ENCODE data around the gene NOP56.
A peak's percentile ranks its signal among the peaks of the same experiment; 100 is the strongest.
"Not testable (repeated sequence)": the region's sequence is repeated elsewhere in the genome, so short reads cannot be mapped to it uniquely, and the experiment has no call there.

NOP56 gene

GRCh38 chr20:2684817-2685216 is 32.4 kb downstream of the NOP56 start:
- DNase-seq (ENCODE audit: low read depth) = not testable (repeated sequence)

- no peak for DNase-seq (ENCODE audit: low read depth)
Observed at GRCh38 chr20:2687514-2687913, 35.1 kb downstream of the NOP56 start.

- DNase-seq (ENCODE audit: low read depth) = peak; percentile 62
Observed at GRCh38 chr20:2688041-2688591, 35.7 kb downstream of the NOP56 start.

GRCh38 chr20:2690213-2690612 is 37.8 kb downstream of the NOP56 start:
- DNase-seq (ENCODE audit: low read depth) = no peak

GRCh38 chr20:2690718-2691117 is 38.3 kb downstream of the NOP56 start:
- DNase-seq (ENCODE audit: low read depth) = no peak

- DNase-seq (ENCODE audit: low read depth) = no peak
Observed at GRCh38 chr20:2691127-2691526, 38.7 kb downstream of the NOP56 start.

GRCh38 chr20:2691663-2692035 is 39.2 kb downstream of the NOP56 start:
- no peak for DNase-seq (ENCODE audit: low read depth)

GRCh38 chr20:2692036-2692885 is 39.8 kb downstream of the NOP56 start, which contains the start of gene EBF4:
TSS of gene EBF4 (plus strand) at chr20:2692780. CDS start at chr20:2693646, 866 bp downstream.
- DNase-seq (ENCODE audit: low read depth) = peak; percentile 15

- no peak for DNase-seq (ENCODE audit: low read depth)
Observed at GRCh38 chr20:2692886-2693285, 40.5 kb downstream of the NOP56 start.

- DNase-seq (ENCODE audit: low read depth) = peak; percentile 29
Observed at GRCh38 chr20:2693286-2694007, 41.0 kb downstream of the NOP56 start.

- DNase-seq (ENCODE audit: low read depth) = no peak
Observed at GRCh38 chr20:2694008-2694471, 41.6 kb downstream of the NOP56 start.

GRCh38 chr20:2694519-2694918 is 42.1 kb downstream of the NOP56 start:
- DNase-seq (ENCODE audit: low read depth) = no peak

- no peak for DNase-seq (ENCODE audit: low read depth)
Observed at GRCh38 chr20:2695206-2695983, 43.0 kb downstream of the NOP56 start.

- DNase-seq (ENCODE audit: low read depth) = not testable (repeated sequence)
Observed at GRCh38 chr20:2695984-2696525, 43.6 kb downstream of the NOP56 start.

GRCh38 chr20:2696646-2697045 is 44.2 kb downstream of the NOP56 start:
- no peak for DNase-seq (ENCODE audit: low read depth)

- no peak for DNase-seq (ENCODE audit: low read depth)
Observed at GRCh38 chr20:2697768-2698167, 45.3 kb downstream of the NOP56 start.

- DNase-seq (ENCODE audit: low read depth) = no peak
Observed at GRCh38 chr20:2698186-2698817, 45.9 kb downstream of the NOP56 start.

- DNase-seq (ENCODE audit: low read depth) = no peak
Observed at GRCh38 chr20:2698912-2699311, 46.5 kb downstream of the NOP56 start.

GRCh38 chr20:2699775-2700413 is 47.5 kb downstream of the NOP56 start:
- no peak for DNase-seq (ENCODE audit: low read depth)

GRCh38 chr20:2700913-2701620 is 48.6 kb downstream of the NOP56 start:
- DNase-seq (ENCODE audit: low read depth) = no peak
